Neutrophil (primary cell): Measurements from ENCODE around the gene WDR90.

ENCODE experiments used
- H3K27ac ChIP-seq: fragments of 200-600 bp; sonication (generic); 2 replicates; pipeline ENCODE4 v1.5.1; 2016; ENCODE audit warnings: mild to moderate bottlenecking, moderate library complexity
- H3K27me3 ChIP-seq: fragments of 200-600 bp; sonication (generic); 2 replicates; pipeline ENCODE4 v1.6.0; 2016; ENCODE audit warnings: mild to moderate bottlenecking
- H3K36me3 ChIP-seq: fragments of 200-600 bp; sonication (generic); 2 replicates; pipeline ENCODE4 v1.5.1; 2017
- H3K4me1 ChIP-seq, 2 experiments: fragments of 200-600 bp in 1 of 2; sonication (generic) in 1 of 2; 1 replicate in 1 of 2; 2 replicates in 1 of 2; pipeline versions ENCODE4 v1.5.1 to v1.6.1; 2013 to 2016; ENCODE audit warnings: low read depth in 1 of 2, low read length in 1 of 2, mild to moderate bottlenecking in 1 of 2, moderate library complexity in 1 of 2; ENCODE audit not compliant: control insufficient read depth in 1 of 2, insufficient read depth in 1 of 2
- H3K4me3 ChIP-seq, 2 experiments: fragments of 200-600 bp in 1 of 2; sonication (generic) in 1 of 2; 1 replicate in 1 of 2; 2 replicates in 1 of 2; pipeline ENCODE4 v1.5.1; 2013 to 2016; ENCODE audit warnings: low read depth in 1 of 2, low read length in 1 of 2, mild to moderate bottlenecking in 1 of 2, moderate library complexity in 1 of 2
- H3K9me3 ChIP-seq: fragments of 200-600 bp; sonication (generic); 2 replicates; pipeline ENCODE4 v1.5.1; 2016
- CTCF ChIP-seq: fragments of 200-600 bp; sonication (generic); IDR thresholded peaks from 2 replicates; pipeline ENCODE4 v1.5.1; 2016; ENCODE audit warnings: antibody characterized with exemption

WDR90 gene

GRCh38 chr16:630815-631405 is 18.3 kb upstream of the WDR90 start, which contains the start of gene WFIKKN1:
TSS of gene WFIKKN1 (plus strand) at chr16:630985. CDS start at chr16:631254, 269 bp downstream.
- Histone ChIP-seq H3K9me3 (no peaks in the 10 kb centered on the region), H3K4me3 (no peak within 1 kb of the TSS), H3K27ac (no peak within 1 kb of the TSS), H3K36me3 (peaks cover 46% of the 10 kb centered on the region), H3K27me3 (peaks cover 25% of the 10 kb centered on the region), H3K4me1 (peaks cover 6 to 9% of the 10 kb centered on the region in 2 experiments)
- TF ChIP-seq CTCF, result no peak

GRCh38 chr16:631808-632358 is 17.3 kb upstream of the WDR90 start:
- no peak overlapping the region for H3K4me3 ChIP-seq
- no peaks in the 10 kb centered on the region for H3K9me3 ChIP-seq
- no peak for TF ChIP-seq CTCF
- no peak overlapping the region for H3K27ac ChIP-seq
- H3K4me1 ChIP-seq, result peaks cover 7 to 15% of the 10 kb centered on the region in 2 experiments
- peaks cover 36% of the 10 kb centered on the region for H3K36me3 ChIP-seq
- H3K27me3 ChIP-seq, result peaks cover 25% of the 10 kb centered on the region

GRCh38 chr16:632486-633335 is 16.5 kb upstream of the WDR90 start:
- Histone ChIP-seq H3K27me3 (peaks cover 25% of the 10 kb centered on the region), H3K36me3 (peaks cover 28% of the 10 kb centered on the region), H3K27ac (no peak overlapping the region), H3K4me1 (peaks cover 13 to 23% of the 10 kb centered on the region in 2 experiments), H3K4me3 (no peak overlapping the region), H3K9me3 (no peaks in the 10 kb centered on the region)
- TF ChIP-seq CTCF, result no peak

GRCh38 chr16:633336-634050 is 15.7 kb upstream of the WDR90 start:
- Histone ChIP-seq H3K27me3 (peaks cover 25% of the 10 kb centered on the region), H3K4me1 (peaks cover 14 to 24% of the 10 kb centered on the region in 2 experiments), H3K27ac (no peak overlapping the region), H3K36me3 (peaks cover 20% of the 10 kb centered on the region), H3K9me3 (no peaks in the 10 kb centered on the region), H3K4me3 (no peak overlapping the region)
- no peak for TF ChIP-seq CTCF

- Histone ChIP-seq H3K27me3 (peaks cover 25% of the 10 kb centered on the region), H3K4me1 (peaks cover 14 to 24% of the 10 kb centered on the region in 2 experiments), H3K27ac (no peak overlapping the region), H3K9me3 (no peaks in the 10 kb centered on the region), H3K36me3 (peaks cover 13% of the 10 kb centered on the region), H3K4me3 (no peak overlapping the region)
- no peak for TF ChIP-seq CTCF
Measured at GRCh38 chr16:634051-634670, 15.0 kb upstream of the WDR90 start.
